Measurements from ENCODE around the gene LMBR1. TPM values are rescaled to one million over a fixed set of nuclear protein-coding genes. Genes with fewer than 3 reads are reported as not detected.
"Not testable (repeated sequence)": the region's sequence is repeated elsewhere in the genome, so short reads cannot be mapped to it uniquely, and the experiment has no call there.

Gene LMBR1
- polyA plus RNA-seq, 1 donor from 2014 or later = 68.9 TPM

DNA sequence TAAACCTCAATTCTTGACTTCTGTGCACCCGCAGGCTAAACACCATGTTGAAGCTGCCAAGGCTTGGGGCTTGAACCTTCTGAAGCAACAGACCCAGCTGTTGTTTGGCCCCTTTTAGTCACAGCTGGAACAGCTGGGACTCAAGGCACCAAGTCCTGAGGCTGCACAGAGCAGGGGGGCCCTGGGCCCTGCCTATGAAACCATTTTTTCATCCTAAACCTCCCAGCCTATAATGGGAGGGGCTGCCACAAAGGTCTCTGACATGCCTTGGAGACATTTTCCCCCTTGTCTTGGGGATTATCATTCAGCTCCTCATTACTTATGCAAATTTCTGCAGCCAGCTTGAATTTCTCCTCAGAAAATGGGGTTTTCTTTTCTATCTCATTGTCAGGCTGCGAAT lies 31.8 kb downstream of the LMBR1 start:
- no peaks in the 10 kb centered on the region for H3K27me3 ChIP-seq (ENCODE audit: insufficient read depth, low read depth, low read length)
- H3K4me2 ChIP-seq (ENCODE audit: low read length) = no peak overlapping the region
- no peaks in the 10 kb centered on the region for H3K9me2 ChIP-seq (ENCODE audit: insufficient read depth, low read length)
- peaks cover 10% of the 10 kb centered on the region for H3K79me2 ChIP-seq (replicated peaks; ENCODE audit: insufficient read depth, low read length)
- H3K9ac ChIP-seq (ENCODE audit: low read length) = no peak overlapping the region
- H3F3A ChIP-seq (ENCODE audit: insufficient read depth, low read length, poor library complexity, severe bottlenecking) = no peaks in the 10 kb centered on the region
- H3K9me3 ChIP-seq (ENCODE audit: low read length) = no peaks in the 10 kb centered on the region
- H2AFZ ChIP-seq (ENCODE audit: low read depth, low read length) = no peak overlapping the region
- TF ChIP-seq, protein P1, sequence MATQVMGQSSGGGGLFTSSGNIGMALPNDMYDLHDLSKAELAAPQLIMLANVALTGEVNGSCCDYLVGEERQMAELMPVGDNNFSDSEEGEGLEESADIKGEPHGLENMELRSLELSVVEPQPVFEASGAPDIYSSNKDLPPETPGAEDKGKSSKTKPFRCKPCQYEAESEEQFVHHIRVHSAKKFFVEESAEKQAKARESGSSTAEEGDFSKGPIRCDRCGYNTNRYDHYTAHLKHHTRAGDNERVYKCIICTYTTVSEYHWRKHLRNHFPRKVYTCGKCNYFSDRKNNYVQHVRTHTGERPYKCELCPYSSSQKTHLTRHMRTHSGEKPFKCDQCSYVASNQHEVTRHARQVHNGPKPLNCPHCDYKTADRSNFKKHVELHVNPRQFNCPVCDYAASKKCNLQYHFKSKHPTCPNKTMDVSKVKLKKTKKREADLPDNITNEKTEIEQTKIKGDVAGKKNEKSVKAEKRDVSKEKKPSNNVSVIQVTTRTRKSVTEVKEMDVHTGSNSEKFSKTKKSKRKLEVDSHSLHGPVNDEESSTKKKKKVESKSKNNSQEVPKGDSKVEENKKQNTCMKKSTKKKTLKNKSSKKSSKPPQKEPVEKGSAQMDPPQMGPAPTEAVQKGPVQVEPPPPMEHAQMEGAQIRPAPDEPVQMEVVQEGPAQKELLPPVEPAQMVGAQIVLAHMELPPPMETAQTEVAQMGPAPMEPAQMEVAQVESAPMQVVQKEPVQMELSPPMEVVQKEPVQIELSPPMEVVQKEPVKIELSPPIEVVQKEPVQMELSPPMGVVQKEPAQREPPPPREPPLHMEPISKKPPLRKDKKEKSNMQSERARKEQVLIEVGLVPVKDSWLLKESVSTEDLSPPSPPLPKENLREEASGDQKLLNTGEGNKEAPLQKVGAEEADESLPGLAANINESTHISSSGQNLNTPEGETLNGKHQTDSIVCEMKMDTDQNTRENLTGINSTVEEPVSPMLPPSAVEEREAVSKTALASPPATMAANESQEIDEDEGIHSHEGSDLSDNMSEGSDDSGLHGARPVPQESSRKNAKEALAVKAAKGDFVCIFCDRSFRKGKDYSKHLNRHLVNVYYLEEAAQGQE (IDR thresholded peaks at IDR 0.05; ENCODE audit: borderline replicate concordance) = no peak
- TF ChIP-seq SMC3 (conservative IDR thresholded peaks at IDR 0.05; ENCODE audit: poor library complexity) (no peak), MXI1 (conservative IDR thresholded peaks at IDR 0.05; ENCODE audit: poor library complexity, severe bottlenecking) (no peak), RAD21 (conservative IDR thresholded peaks at IDR 0.05) (no peak), POLR2AphosphoS5 (IDR thresholded peaks at IDR 0.05) (no peak), TAF1 (IDR thresholded peaks at IDR 0.05; ENCODE audit: low read depth) (no peak), EZH2 (IDR thresholded peaks at IDR 0.05; ENCODE audit: borderline replicate concordance, insufficient read depth, low read length, poor library complexity, severe bottlenecking) (no peak), EP300 (conservative IDR thresholded peaks at IDR 0.05; ENCODE audit: poor library complexity, severe bottlenecking) (no peak)
- TF ChIP-seq, protein P2, sequence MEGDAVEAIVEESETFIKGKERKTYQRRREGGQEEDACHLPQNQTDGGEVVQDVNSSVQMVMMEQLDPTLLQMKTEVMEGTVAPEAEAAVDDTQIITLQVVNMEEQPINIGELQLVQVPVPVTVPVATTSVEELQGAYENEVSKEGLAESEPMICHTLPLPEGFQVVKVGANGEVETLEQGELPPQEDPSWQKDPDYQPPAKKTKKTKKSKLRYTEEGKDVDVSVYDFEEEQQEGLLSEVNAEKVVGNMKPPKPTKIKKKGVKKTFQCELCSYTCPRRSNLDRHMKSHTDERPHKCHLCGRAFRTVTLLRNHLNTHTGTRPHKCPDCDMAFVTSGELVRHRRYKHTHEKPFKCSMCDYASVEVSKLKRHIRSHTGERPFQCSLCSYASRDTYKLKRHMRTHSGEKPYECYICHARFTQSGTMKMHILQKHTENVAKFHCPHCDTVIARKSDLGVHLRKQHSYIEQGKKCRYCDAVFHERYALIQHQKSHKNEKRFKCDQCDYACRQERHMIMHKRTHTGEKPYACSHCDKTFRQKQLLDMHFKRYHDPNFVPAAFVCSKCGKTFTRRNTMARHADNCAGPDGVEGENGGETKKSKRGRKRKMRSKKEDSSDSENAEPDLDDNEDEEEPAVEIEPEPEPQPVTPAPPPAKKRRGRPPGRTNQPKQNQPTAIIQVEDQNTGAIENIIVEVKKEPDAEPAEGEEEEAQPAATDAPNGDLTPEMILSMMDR (IDR thresholded peaks at IDR 0.05; ENCODE audit: poor library complexity, severe bottlenecking) = no peak
- no peaks in the 10 kb centered on the region for H3K36me3 ChIP-seq (ENCODE audit: insufficient read depth, low read length)
- no peaks in the 10 kb centered on the region for H4K20me1 ChIP-seq (ENCODE audit: insufficient read depth)
- no peak overlapping the region for H3K27ac ChIP-seq (ENCODE audit: low read length)
- H3K4me3 ChIP-seq (ENCODE audit: low read length) = no peak overlapping the region

DNA sequence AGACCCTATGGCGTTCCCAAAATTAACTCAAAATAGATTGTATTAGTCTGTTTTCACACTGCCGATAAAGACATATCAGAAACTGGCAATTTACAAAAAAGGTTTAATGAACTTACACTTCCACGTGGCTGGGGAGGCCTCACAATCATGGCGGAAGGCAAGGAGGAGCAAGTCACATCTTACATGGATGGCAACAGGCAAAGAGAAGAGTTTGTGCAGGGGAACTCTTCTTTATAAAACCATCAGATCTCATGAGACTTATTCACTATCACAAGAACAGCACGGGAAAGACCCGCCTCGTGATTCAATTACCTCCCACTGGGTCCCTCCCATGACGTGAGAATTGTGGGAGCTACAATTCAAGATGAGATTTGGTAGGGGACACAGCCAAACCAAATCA lies 32.9 kb downstream of the LMBR1 start:
- not testable (repeated sequence) for H3K9me3 ChIP-seq (ENCODE audit: low read length)

DNA sequence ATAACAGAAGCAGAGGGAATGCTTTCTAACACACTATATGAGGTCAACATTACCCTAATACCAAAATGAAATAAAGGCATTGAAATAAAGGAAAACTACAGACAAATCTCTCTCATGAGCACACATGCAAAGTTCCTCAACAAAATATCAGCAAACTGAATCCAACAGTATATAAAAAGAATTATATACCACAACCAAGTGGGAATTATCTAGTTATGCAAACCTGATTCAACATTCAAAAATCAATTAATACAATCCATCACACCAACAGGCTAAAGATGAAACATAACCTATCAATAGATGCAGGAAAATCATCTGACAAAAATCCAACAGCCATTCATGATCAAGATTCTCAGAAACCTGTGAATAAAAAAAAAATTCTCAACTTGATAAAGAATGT lies 34.5 kb downstream of the LMBR1 start:
- Histone ChIP-seq H3K27ac (ENCODE audit: low read length) (no peak overlapping the region), H3K4me3 (ENCODE audit: low read length) (no peak overlapping the region), H3K9me3 (ENCODE audit: low read length) (peaks cover 7% of the 10 kb centered on the region), H3K9me2 (ENCODE audit: insufficient read depth, low read length) (no peaks in the 10 kb centered on the region), H3K36me3 (ENCODE audit: insufficient read depth, low read length) (no peaks in the 10 kb centered on the region), H4K20me1 (ENCODE audit: insufficient read depth) (no peaks in the 10 kb centered on the region), H3K27me3 (ENCODE audit: insufficient read depth, low read depth, low read length) (no peaks in the 10 kb centered on the region), H3K79me2 (replicated peaks; ENCODE audit: insufficient read depth, low read length) (peaks cover 24% of the 10 kb centered on the region), H3F3A (ENCODE audit: insufficient read depth, low read length, poor library complexity, severe bottlenecking) (no peaks in the 10 kb centered on the region), H2AFZ (ENCODE audit: low read depth, low read length) (no peak overlapping the region), H3K9ac (ENCODE audit: low read length) (no peak overlapping the region), H3K4me2 (ENCODE audit: low read length) (no peak overlapping the region)
- no peak for TF ChIP-seq POLR2AphosphoS5 (IDR thresholded peaks at IDR 0.05)
- TF ChIP-seq EP300 (conservative IDR thresholded peaks at IDR 0.05; ENCODE audit: poor library complexity, severe bottlenecking) = no peak
- TF ChIP-seq EZH2 (IDR thresholded peaks at IDR 0.05; ENCODE audit: borderline replicate concordance, insufficient read depth, low read length, poor library complexity, severe bottlenecking) = no peak
- no peak for TF ChIP-seq MXI1 (conservative IDR thresholded peaks at IDR 0.05; ENCODE audit: poor library complexity, severe bottlenecking)
- TF ChIP-seq, protein P1 (IDR thresholded peaks at IDR 0.05; ENCODE audit: borderline replicate concordance) = no peak
- no peak for TF ChIP-seq SMC3 (conservative IDR thresholded peaks at IDR 0.05; ENCODE audit: poor library complexity)
- no peak for TF ChIP-seq TAF1 (IDR thresholded peaks at IDR 0.05; ENCODE audit: low read depth)
- TF ChIP-seq RAD21 (conservative IDR thresholded peaks at IDR 0.05) = no peak

More for the DNA sequence above, 32.9 kb downstream of the LMBR1 start:
- H3K27ac ChIP-seq (ENCODE audit: low read length); H3K4me3 ChIP-seq (ENCODE audit: low read length); H4K20me1 ChIP-seq (ENCODE audit: insufficient read depth); H3K27me3 ChIP-seq (ENCODE audit: insufficient read depth, low read depth, low read length); H3F3A ChIP-seq (ENCODE audit: insufficient read depth, low read length, poor library complexity, severe bottlenecking); H3K9me2 ChIP-seq (ENCODE audit: insufficient read depth, low read length); H3K4me2 ChIP-seq (ENCODE audit: low read length); H2AFZ ChIP-seq (ENCODE audit: low read depth, low read length); H3K9ac ChIP-seq (ENCODE audit: low read length); H3K36me3 ChIP-seq (ENCODE audit: insufficient read depth, low read length): not testable (repeated sequence)
- peaks cover 15% of the 10 kb centered on the region for H3K79me2 ChIP-seq (replicated peaks; ENCODE audit: insufficient read depth, low read length)
